Measurements from ENCODE around the gene COL1A1. TPM values are rescaled to one million over a fixed set of nuclear protein-coding genes. Genes with fewer than 3 reads are reported as not detected.
A peak's percentile ranks its signal among the peaks of the same experiment; 100 is the strongest.

Gene COL1A1
- total and polyA plus RNA-seq, 8 donors, result 9.0 to 875 (median 20.9) TPM

DNA sequence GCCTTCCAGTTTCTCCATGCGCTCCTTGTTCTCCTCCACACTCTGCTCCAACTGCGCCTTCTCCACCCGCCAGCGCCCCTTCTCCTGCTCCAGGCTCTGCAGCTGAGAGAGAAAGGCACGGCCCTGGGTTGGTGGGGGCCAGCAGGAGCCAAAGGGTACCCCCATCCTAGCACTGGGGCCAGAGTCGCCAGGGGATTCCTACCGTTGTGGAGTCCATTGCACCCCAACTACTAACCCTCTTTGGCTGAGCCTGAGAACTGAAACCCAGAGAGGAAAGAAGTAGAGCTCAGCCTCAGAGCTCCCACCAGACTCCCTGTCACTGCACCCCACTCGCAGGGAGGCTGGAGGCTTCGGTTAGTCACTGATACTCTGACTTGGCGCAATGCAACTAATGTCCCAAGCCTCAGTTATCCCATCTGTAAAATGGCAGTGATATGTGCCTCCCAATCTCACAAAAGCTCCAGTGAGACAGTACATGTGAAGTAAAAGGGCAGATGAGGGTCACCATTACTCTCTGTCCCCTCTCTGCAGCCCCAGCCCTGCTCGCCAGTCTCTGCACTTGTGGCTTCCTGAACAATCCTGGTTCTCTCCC is 65.2 kb downstream of the COL1A1 start:
- peaks cover 0 to 25% (median 21%) of the 10 kb centered on the region in 3 donors for H3K36me3 ChIP-seq
- no peak overlapping the region for H3K4me3 ChIP-seq
- H3K9me3 ChIP-seq, result no peaks in the 10 kb centered on the region
- intact Hi-C loops (cut with DNase I), result no loop called here
- H3K4me1 ChIP-seq, result no peaks in the 10 kb centered on the region
- 96 to 97% methylated on average over 11 of the region's 11 CpGs for WGBS, 2 donors
- no peak overlapping the region for H3K27ac ChIP-seq
- DNase-seq (peak in 1 of 6 donors; percentile 57), ATAC-seq (no peak), FAIRE-seq (no peak)
- TF ChIP-seq, protein P1, sequence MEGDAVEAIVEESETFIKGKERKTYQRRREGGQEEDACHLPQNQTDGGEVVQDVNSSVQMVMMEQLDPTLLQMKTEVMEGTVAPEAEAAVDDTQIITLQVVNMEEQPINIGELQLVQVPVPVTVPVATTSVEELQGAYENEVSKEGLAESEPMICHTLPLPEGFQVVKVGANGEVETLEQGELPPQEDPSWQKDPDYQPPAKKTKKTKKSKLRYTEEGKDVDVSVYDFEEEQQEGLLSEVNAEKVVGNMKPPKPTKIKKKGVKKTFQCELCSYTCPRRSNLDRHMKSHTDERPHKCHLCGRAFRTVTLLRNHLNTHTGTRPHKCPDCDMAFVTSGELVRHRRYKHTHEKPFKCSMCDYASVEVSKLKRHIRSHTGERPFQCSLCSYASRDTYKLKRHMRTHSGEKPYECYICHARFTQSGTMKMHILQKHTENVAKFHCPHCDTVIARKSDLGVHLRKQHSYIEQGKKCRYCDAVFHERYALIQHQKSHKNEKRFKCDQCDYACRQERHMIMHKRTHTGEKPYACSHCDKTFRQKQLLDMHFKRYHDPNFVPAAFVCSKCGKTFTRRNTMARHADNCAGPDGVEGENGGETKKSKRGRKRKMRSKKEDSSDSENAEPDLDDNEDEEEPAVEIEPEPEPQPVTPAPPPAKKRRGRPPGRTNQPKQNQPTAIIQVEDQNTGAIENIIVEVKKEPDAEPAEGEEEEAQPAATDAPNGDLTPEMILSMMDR (IDR thresholded peaks at IDR 0.05), result no peak
- H3K27me3 ChIP-seq, result no peaks in the 10 kb centered on the region

DNA sequence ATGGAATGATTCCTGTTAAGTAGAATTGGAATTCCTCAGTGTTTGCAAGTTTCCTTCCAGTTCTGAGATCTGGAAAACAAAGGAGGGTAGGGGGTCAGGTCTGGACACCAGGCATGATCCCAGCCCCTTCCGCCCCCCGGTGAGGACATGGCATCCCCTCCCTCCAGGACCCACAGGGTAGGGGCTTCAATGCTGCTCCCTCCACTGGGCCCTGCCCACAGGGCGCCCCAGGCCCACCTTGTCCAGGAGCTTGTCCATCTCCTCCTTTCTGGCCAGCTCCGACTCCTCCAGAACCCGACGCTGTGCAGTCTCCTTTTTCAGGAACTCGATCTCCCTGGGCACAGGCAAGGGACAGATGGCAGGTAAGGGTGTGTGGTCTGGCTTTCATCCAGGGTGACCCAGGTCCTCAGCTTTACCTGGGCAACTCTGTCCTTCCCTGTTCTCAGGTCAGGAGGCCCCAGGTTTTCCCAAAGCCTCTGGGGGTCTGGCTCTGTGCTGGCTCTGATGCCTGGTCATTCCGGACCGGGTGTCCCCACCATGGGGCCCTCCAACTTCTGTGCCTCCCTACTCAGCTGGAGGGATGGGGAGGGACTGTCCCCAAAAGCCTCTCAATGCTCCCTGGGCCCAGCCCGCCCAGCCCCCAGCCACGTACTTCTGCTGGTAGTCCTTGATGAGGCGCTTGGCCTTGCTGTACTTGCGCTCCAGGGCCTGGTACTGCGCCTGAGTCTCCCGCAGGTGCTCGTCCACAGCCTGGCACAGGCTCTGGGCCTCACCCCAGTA is 65.9 kb downstream of the COL1A1 start:
- no peaks in the 10 kb centered on the region for H3K4me1 ChIP-seq
- H3K36me3 ChIP-seq, result peaks cover 0 to 25% (median 21%) of the 10 kb centered on the region in 3 donors
- intact Hi-C loops (cut with DNase I), result no loop called here
- H3K27ac ChIP-seq, result no peak overlapping the region
- no peaks in the 10 kb centered on the region for H3K9me3 ChIP-seq
- FAIRE-seq (no peak), ATAC-seq (peak in 1 of 4 donors; percentile 29), DNase-seq (peak in 1 of 6 donors; percentile 41)
- no peaks in the 10 kb centered on the region for H3K27me3 ChIP-seq
- H3K4me3 ChIP-seq, result no peak overlapping the region
- 85 to 88% methylated on average over 16 of the region's 16 CpGs for WGBS, 2 donors
- TF ChIP-seq, protein P1 (IDR thresholded peaks at IDR 0.05), result no peak

DNA sequence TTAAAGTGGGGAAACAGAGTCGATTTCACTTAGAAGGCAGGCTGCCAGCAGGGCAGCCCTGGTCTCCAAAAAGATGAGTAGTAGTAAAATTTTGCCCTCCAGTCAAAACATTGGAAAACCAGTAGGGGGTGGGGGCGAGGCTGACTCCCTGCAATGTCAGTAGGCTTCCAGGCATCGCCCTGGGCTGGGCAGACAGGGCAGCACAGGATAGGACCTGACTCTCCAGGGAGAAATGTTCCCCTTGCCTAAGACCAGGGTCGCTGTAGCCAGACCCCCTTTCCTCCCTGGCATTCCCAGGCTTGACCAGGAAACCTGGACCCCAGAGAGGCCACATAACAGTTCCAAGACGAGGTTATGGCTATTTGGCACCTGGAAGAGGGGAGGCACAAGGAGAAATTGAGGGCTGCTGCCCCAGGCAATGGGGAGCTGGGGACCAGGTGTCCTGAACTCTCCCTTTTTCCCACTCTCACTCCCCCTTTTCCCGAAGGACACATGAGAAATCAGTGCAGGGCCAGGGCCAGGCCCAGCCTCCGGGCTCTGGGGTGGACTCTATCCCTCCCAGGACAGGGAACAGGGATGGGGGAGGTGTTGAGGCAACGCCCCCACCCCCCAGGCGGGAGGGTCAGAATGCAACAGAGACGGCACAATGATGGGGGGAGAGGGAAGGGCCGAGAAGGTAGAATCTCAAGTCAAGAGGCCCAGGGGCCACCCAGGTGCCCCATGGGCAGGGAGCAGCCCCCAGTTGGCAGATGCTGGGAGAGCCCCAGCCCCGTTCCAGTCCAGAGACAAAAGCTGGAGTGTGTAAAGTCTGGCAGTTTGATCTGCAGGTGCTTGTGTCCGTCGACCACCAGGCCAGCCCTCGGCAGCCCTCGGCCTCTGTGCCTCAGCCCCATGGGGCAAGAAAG is 67.0 kb downstream of the COL1A1 start:
- H3K36me3 ChIP-seq, result peaks cover 0 to 23% (median 19%) of the 10 kb centered on the region in 3 donors
- peaks cover 0 to 3% (median 0%) of the 10 kb centered on the region in 3 donors for H3K4me1 ChIP-seq
- H3K9me3 ChIP-seq, result no peaks in the 10 kb centered on the region
- no peak overlapping the region for H3K4me3 ChIP-seq
- no peak for DNase-seq
- H3K27me3 ChIP-seq, result peaks cover 0 to 2% (median 0%) of the 10 kb centered on the region in 4 donors
- intact Hi-C loops (cut with DNase I), result no loop called here
- H3K27ac ChIP-seq, result no peak overlapping the region
- FAIRE-seq, result no peak
- ATAC-seq, result no peak
- WGBS, 2 donors, result 82 to 87% methylated on average over 16 of the region's 16 CpGs
- TF ChIP-seq, protein P1 (IDR thresholded peaks at IDR 0.05), result no peak

DNA sequence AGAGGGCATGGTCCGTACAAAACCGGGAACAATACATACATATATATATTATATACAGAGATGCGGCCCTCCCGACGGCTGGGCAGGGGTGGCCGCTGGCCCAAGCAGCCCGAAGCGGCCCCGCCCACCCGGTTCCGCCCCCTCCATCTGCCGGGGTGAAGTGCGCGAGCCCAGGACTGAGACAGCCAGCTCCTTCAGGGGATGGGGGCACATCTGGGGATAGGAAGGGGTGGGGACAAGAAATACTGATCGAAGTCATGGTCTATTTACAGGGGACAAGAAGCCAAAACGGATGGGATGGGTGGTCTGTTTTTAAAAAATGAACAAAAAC is 67.7 kb downstream of the COL1A1 start:
- peaks cover 0 to 15% (median 12%) of the 10 kb centered on the region in 3 donors for H3K36me3 ChIP-seq
- intact Hi-C loops (cut with DNase I), result no loop called here
- DNase-seq (no peak), FAIRE-seq (no peak), ATAC-seq (peak in 1 of 4 donors; percentile 9)
- H3K27me3 ChIP-seq, result peaks cover 0 to 8% (median 0%) of the 10 kb centered on the region in 4 donors
- H3K27ac ChIP-seq, result no peak overlapping the region
- WGBS, 2 donors, result 54 to 61% methylated on average over 16 of the region's 16 CpGs
- TF ChIP-seq, protein P1 (IDR thresholded peaks at IDR 0.05), result no peak
- peaks cover 0 to 3% (median 2%) of the 10 kb centered on the region in 3 donors for H3K4me1 ChIP-seq
- no peaks in the 10 kb centered on the region for H3K9me3 ChIP-seq
- no peak overlapping the region for H3K4me3 ChIP-seq

Other genes with a start within 250 kb of the COL1A1 start
- gene DLX4, start 232.4 kb downstream of the COL1A1 start, total RNA-seq, result under 1 TPM in 3 of 6 donors, not detected in 3; 0.16 to 0.23 (median 0.20) TPM
- gene DLX4, start 232.4 kb downstream of the COL1A1 start, polyA plus RNA-seq, result under 1 TPM; 0.26 to 0.30 TPM
- gene DLX3, start 206.4 kb downstream of the COL1A1 start, total RNA-seq, result under 1 TPM; 0.09 to 0.53 (median 0.24) TPM
- gene DLX3, start 206.4 kb downstream of the COL1A1 start, polyA plus RNA-seq, result under 1 TPM; 0.33 to 0.42 TPM
- 10 to 100 TPM; 16.8 to 61.2 (median 23.0) TPM for gene ITGA3, start 145.5 kb downstream of the COL1A1 start, total RNA-seq
- 10 to 100 TPM; 28.3 to 35.2 TPM for gene ITGA3, start 145.5 kb downstream of the COL1A1 start, polyA plus RNA-seq
- gene PDK2, start 106.3 kb downstream of the COL1A1 start, total RNA-seq, result 10 to 100 TPM; 15.3 to 50.0 (median 36.2) TPM
- 10 to 100 TPM; 26.6 to 26.8 TPM for gene PDK2, start 106.3 kb downstream of the COL1A1 start, polyA plus RNA-seq
- under 1 TPM; 0.09 to 0.90 (median 0.33) TPM for gene SAMD14, start 71.5 kb downstream of the COL1A1 start, total RNA-seq
- 1 to 10 TPM in 1 of 2 donors, under 1 TPM in 1; 0.80 to 1.3 TPM for gene SAMD14, start 71.5 kb downstream of the COL1A1 start, polyA plus RNA-seq
- gene PPP1R9B, start 51.0 kb downstream of the COL1A1 start, total RNA-seq, result 10 to 100 TPM; 13.5 to 34.6 (median 17.7) TPM
- gene PPP1R9B, start 51.0 kb downstream of the COL1A1 start, polyA plus RNA-seq, result 10 to 100 TPM; 14.3 to 29.2 TPM
- 1 to 10 TPM in 2 of 6 donors, under 1 TPM in 1, not detected in 3; 0.31 to 1.1 (median 1.0) TPM for gene SGCA, start 35.6 kb downstream of the COL1A1 start, total RNA-seq
- 1 to 10 TPM; 1.7 to 3.0 TPM for gene SGCA, start 35.6 kb downstream of the COL1A1 start, polyA plus RNA-seq
- gene TMEM92, start 72.8 kb upstream of the COL1A1 start, total RNA-seq, result under 1 TPM; 0.12 to 1.00 (median 0.40) TPM
- under 1 TPM; 0.11 to 0.14 TPM for gene TMEM92, start 72.8 kb upstream of the COL1A1 start, polyA plus RNA-seq
- 10 to 100 TPM in 5 of 6 donors, 1 to 10 TPM in 1; 9.8 to 15.0 (median 11.7) TPM for gene XYLT2, start 144.5 kb upstream of the COL1A1 start, total RNA-seq
- 10 to 100 TPM; 15.2 to 15.5 TPM for gene XYLT2, start 144.5 kb upstream of the COL1A1 start, polyA plus RNA-seq
- 10 to 100 TPM; 19.6 to 29.1 (median 23.9) TPM for gene MRPL27, start 171.6 kb upstream of the COL1A1 start, total RNA-seq
- 10 to 100 TPM; 84.5 to 89.0 TPM for gene MRPL27, start 171.6 kb upstream of the COL1A1 start, polyA plus RNA-seq
- under 1 TPM in 4 of 6 donors, not detected in 2; 0.19 to 0.94 (median 0.29) TPM for gene EME1, start 171.6 kb upstream of the COL1A1 start, total RNA-seq
- under 1 TPM; 0.45 to 0.46 TPM for gene EME1, start 171.6 kb upstream of the COL1A1 start, polyA plus RNA-seq
- gene LRRC59, start 195.9 kb upstream of the COL1A1 start, total RNA-seq, result 100 to 1,000 TPM in 1 of 6 donors, 10 to 100 TPM in 5; 66.7 to 114 (median 74.2) TPM
- 10 to 100 TPM; 29.3 to 33.0 TPM for gene LRRC59, start 195.9 kb upstream of the COL1A1 start, polyA plus RNA-seq
- 10 to 100 TPM in 5 of 6 donors, 1 to 10 TPM in 1; 8.5 to 26.0 (median 18.1) TPM for gene ACSF2, start 224.6 kb upstream of the COL1A1 start, total RNA-seq
- 10 to 100 TPM; 42.4 to 61.2 TPM for gene ACSF2, start 224.6 kb upstream of the COL1A1 start, polyA plus RNA-seq

All from pancreas (tissue), 10 donors.